Activated T-cell treated with anti-CD3 and anti-CD28 coated beads, Interleukin-2, amount 50 U/mL, for 24 hours (primary cell): Measurements from ENCODE around the gene CCDC97.

ENCODE experiments used
- DNase-seq: peaks from one replicate; pipeline ENCODE4 v3.0.0-alpha.2; 2020
- H3K27ac Mint-ChIP-seq: 2 replicates; pipeline ENCODE4 v1.8.0; 2020; ENCODE audit warnings: mild to moderate bottlenecking, mixed read lengths
- H3K27me3 Mint-ChIP-seq: 2 replicates; pipeline ENCODE4 v1.8.0; 2020; ENCODE audit warnings: mixed read lengths
- H3K36me3 Mint-ChIP-seq: 2 replicates; pipeline ENCODE4 v1.8.0; 2020; ENCODE audit warnings: low read depth, mixed read lengths
- H3K4me1 Mint-ChIP-seq: 2 replicates; pipeline ENCODE4 v1.8.0; 2020; ENCODE audit warnings: low read depth, mixed read lengths
- H3K4me3 Mint-ChIP-seq: 2 replicates; pipeline ENCODE4 v1.8.0; 2020; ENCODE audit warnings: mild to moderate bottlenecking, moderate library complexity, mixed read lengths
- H3K9me3 Mint-ChIP-seq: 2 replicates; pipeline ENCODE4 v1.8.0; 2020; ENCODE audit warnings: mixed read lengths

Gene CCDC97

DNA sequence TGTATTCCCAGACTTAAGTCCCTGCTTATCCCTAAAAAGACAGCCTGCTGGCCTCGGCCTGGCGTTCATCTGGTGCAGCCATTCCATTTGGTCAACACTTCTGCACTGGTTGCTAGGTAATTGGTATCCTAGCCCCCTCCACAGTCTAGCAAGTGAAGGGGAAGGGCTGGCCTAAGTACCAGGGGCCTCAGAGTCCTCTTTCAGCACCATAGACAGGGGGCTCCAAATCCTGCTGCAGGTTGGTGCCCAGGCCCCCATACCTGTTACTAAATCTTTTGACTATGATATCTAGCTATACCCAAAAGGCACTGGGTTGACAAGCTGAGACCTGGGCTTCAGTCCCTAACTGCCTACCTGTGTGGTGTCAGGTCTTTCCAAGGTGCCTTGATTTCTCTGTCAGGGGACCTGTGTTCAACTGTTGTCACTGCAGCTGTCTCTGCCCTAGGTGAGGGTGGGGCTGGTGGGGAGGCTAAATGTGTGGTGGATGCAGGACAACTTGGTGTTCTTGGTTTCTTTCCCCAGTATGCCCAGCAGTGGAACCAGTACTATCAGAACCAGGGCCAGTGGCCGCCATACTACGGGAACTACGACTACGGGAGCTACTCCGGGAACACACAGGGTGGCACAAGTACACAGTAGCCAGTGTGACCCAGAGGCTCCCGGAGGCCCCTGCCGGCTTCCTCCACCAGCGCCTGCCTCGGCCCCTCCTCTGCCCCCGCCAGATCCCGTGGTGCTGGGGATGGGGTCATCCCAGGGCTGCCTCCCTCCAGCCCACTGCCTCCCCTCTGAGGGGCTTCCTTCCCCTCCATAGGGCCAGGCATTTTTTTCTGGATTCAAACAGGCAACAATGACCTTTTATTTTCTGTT lies 3.8 kb upstream of the CCDC97 start:
- no peaks in the 10 kb centered on the region for H3K27me3 Mint-ChIP-seq
- peak overlapping the region; percentile 99 for H3K27ac Mint-ChIP-seq
- no peak for DNase-seq
- peaks cover 90% of the 10 kb centered on the region for H3K36me3 Mint-ChIP-seq
- H3K9me3 Mint-ChIP-seq = no peaks in the 10 kb centered on the region
- peak overlapping the region; percentile 52 for H3K4me3 Mint-ChIP-seq
- peaks cover 89% of the 10 kb centered on the region for H3K4me1 Mint-ChIP-seq

DNA sequence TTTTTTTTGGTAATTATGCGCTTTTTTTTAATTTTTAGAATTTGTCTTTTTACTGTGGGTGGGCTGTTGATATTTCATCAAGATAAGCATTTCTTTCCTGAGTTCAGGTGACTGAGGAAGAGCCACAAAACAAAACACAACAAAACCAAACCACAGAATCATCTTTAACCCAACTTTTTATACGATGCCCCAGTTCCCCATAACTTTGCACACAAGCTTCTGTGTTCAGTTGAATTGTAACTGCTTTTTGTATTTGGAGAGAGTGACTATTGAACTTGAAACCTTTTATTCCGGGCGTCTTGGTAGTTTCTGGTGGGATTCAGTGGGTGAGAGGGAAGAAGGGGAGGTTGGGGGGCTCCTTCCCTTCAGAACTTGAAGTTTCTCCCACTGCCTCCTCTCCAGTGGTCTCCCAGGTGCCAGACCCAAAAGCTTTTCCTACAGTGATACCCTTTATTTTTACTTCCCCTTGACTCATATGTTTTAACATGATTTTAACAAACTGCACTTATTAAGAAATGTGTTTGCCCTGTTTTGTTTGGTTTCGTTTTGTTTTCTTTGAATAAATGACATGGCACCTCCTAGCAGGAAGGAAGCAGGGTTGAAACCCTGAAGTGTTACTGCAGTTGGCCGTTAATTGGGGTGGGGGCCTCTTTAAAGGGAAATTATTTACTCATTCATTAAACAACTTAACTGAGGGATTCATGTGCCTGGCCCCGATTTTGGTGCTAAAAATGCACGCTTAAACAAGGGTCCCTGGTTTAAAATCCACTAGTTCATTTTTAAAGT lies 2.7 kb upstream of the CCDC97 start:
- peaks cover 89% of the 10 kb centered on the region for H3K4me1 Mint-ChIP-seq
- H3K4me3 Mint-ChIP-seq = peak overlapping the region; percentile 52
- H3K9me3 Mint-ChIP-seq = no peaks in the 10 kb centered on the region
- peaks cover 88% of the 10 kb centered on the region for H3K36me3 Mint-ChIP-seq
- H3K27me3 Mint-ChIP-seq = no peaks in the 10 kb centered on the region
- H3K27ac Mint-ChIP-seq = peak overlapping the region; percentile 99
- DNase-seq = no peak

DNA sequence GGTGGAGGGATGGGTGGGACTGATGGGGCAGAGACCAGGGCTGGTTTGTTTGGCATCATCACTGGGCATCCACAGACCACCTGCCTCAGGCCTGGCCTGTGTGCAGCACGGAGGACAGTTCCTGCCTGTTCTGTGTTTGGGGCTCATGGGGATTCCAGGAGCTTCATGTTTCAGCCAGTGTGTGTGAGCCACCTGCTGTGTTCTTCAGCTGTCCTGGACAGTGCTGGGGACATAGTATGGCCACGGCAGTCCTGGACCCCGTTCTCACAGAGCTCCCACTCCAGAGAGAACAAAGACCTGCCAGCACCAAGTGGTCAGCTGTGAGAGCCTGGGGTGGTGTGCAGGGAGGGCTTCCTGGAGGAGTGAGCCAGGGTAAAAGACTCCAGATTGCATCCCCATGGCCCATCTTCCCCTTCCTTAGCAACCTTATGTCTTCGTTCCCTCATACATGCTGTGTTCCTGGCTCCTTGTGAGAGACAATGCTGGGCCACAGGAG lies 2.0 kb upstream of the CCDC97 start:
- Mint-ChIP-seq H3K36me3 (peaks cover 88% of the 10 kb centered on the region), H3K4me3 (peak overlapping the region; percentile 96), H3K4me1 (peaks cover 87% of the 10 kb centered on the region), H3K27me3 (no peaks in the 10 kb centered on the region), H3K27ac (peak overlapping the region; percentile 99), H3K9me3 (no peaks in the 10 kb centered on the region)
- DNase-seq = no peak

DNA sequence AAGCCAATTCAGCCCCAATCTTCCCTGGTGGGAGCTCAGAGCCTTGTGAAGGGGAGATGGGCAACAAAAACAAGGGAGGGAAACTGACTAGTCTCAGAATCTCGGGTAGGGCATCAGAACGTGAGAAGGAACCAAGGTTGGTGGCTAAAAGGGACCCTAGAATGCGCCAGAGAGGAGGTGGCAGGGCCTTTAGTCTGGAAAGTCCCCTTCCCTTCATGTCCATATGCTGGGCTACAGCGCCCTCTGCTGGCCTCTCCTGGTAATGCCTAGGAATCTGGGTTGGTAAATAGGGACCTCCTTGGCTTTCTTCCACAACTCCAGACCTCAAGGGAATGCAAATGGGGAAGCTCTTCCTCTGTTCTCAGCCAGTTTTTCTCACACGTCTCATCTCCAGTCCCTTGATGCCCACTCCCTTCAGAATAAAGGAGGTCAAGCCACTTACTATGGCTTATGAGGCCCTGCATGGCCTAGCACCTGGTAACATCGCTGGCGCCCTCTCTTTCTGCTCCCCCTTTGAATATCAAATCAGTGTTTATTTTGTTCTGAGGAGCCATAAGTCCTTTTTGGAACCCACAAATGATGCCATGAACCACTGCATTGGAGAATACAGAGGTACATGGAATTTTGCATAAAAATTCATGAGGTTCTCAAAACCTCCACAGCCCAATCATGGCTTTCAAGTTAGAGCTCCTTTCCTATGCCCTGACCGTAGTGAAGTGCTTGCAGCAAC lies 1.4 kb upstream of the CCDC97 start:
- Mint-ChIP-seq H3K36me3 (peaks cover 88% of the 10 kb centered on the region), H3K27me3 (no peaks in the 10 kb centered on the region)
- DNase-seq = peak; percentile 97

DNA sequence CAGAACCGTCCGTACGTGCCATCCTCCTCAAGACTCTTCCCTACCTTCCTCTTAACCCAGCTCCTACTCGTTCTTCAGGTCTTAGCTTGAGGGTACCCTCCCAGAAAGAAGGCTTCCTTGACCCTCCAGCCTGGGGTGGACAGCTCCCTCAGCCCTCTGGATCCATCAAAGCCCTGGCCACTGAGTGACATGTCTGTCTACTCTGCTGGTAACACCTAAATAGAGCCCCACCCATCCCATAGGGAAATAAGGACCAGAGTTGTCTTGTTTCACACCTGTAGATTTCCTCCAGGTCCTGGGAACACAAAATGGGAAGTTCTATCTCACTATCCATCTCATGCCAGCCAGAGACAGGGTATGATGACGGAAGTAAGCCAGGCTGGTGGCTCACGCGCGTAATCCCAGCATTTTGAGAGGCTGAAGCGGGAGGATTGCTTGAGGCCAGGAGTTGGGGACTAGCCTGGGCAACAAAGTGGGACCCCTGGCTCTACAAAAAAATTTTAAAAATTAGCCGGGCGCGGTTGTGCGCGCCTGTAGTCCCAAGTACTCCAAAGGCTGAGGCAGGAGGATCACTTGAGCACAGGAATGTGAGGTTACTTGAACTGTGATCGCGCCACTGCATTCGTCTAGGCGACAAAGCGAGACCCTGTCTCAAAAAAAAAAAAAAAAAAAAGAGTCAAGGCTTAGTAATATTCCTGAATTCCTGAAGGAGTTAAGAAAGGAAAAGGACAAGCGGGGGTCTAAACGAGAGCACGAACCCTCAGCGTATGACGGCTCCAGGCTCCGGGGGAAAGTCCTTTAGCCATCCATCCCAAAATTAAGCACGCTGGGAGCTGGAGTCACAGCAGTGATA lies 566 bp upstream of the CCDC97 start:
- H3K9me3 Mint-ChIP-seq = no peaks in the 10 kb centered on the region
- H3K27me3 Mint-ChIP-seq = no peaks in the 10 kb centered on the region
- H3K36me3 Mint-ChIP-seq = peaks cover 88% of the 10 kb centered on the region
- DNase-seq = no peak
- peak overlapping the region; percentile 96 for H3K4me3 Mint-ChIP-seq
- peaks cover 81% of the 10 kb centered on the region for H3K4me1 Mint-ChIP-seq
- H3K27ac Mint-ChIP-seq = peak overlapping the region; percentile 99

More for the DNA sequence above, 1.4 kb upstream of the CCDC97 start:
- Mint-ChIP-seq H3K4me3 (peak overlapping the region; percentile 96), H3K9me3 (no peaks in the 10 kb centered on the region), H3K4me1 (peaks cover 87% of the 10 kb centered on the region), H3K27ac (peak overlapping the region; percentile 99)

DNA sequence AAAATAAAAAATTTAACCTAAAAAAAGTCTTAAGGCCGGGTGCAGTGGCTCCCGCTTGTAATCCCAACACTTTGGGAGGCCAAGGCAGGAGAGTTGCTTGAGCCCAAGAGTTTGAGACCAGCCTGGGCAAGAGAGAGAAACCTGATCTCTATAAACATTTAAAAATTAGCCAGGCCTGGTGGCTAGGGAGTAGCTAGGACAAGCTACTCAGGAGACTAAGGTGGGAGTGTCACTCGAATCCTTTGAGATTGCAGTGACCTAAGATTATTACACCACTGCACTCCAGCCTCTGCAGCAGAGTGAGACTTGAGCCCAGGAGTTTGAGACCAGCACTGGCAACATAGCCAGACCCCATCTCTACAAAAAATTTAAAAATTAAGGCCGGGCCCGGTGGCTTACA lies 1.1 kb downstream of the CCDC97 start:
- H3K27ac Mint-ChIP-seq = peak overlapping the region; percentile 99
- H3K36me3 Mint-ChIP-seq = peaks cover 79% of the 10 kb centered on the region
- H3K9me3 Mint-ChIP-seq = no peaks in the 10 kb centered on the region
- H3K27me3 Mint-ChIP-seq = no peaks in the 10 kb centered on the region
- peak overlapping the region; percentile 96 for H3K4me3 Mint-ChIP-seq
- H3K4me1 Mint-ChIP-seq = peaks cover 69% of the 10 kb centered on the region
- DNase-seq = no peak

DNA sequence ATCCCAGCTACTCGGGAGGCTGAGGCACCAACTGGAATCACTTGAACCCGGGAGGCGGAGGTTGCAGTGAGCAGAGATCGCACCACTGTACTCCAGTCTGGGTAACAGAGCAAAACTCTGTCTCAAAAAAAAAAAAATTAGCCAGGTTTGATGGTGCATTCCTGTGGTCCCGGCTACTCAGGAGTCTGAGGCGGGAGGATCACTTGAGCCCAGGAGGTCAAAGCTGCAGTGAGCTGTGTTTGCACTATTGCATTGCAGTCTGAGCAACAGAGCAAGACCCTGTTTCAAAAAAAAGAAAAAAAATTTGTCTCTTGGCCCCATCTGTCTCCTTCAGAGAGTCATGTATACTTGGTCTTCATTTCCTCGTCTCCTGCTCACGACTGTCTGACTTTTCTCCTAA lies 1.6 kb downstream of the CCDC97 start:
- DNase-seq = no peak
- Mint-ChIP-seq H3K36me3 (peaks cover 79% of the 10 kb centered on the region), H3K27ac (peak overlapping the region; percentile 99), H3K4me3 (peak overlapping the region; percentile 96), H3K9me3 (no peaks in the 10 kb centered on the region), H3K4me1 (peaks cover 64% of the 10 kb centered on the region), H3K27me3 (no peaks in the 10 kb centered on the region)

DNA sequence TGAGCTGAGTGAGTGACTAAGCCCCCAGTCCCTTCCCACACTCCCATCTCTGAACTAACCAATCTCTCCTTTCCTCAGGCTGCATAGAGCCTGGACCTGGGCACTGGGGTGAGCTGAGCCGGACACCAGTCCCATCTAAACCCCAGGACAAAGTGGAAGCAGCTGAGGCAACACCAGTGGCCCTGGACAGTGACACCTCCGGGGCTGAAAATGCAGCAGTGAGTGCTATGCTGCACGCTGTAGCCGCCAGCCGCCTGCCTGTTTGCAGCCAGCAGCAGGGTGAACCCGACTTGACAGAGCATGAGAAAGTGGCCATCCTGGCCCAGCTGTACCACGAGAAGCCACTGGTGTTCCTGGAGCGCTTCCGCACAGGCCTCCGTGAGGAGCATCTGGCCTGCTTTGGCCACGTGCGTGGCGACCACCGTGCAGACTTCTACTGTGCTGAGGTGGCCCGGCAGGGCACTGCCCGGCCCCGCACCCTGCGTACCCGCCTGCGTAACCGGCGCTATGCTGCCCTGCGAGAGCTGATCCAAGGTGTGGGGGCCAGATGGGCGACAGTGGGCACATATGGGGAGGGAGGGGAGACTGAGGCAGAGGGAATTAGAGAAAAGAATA lies 6.4 kb downstream of the CCDC97 start:
- peak overlapping the region; percentile 30 for H3K27ac Mint-ChIP-seq
- no peak overlapping the region for H3K4me3 Mint-ChIP-seq
- DNase-seq = no peak
- peaks cover 32% of the 10 kb centered on the region for H3K4me1 Mint-ChIP-seq
- peaks cover 88% of the 10 kb centered on the region for H3K36me3 Mint-ChIP-seq
- no peaks in the 10 kb centered on the region for H3K9me3 Mint-ChIP-seq
- H3K27me3 Mint-ChIP-seq = no peaks in the 10 kb centered on the region

DNA sequence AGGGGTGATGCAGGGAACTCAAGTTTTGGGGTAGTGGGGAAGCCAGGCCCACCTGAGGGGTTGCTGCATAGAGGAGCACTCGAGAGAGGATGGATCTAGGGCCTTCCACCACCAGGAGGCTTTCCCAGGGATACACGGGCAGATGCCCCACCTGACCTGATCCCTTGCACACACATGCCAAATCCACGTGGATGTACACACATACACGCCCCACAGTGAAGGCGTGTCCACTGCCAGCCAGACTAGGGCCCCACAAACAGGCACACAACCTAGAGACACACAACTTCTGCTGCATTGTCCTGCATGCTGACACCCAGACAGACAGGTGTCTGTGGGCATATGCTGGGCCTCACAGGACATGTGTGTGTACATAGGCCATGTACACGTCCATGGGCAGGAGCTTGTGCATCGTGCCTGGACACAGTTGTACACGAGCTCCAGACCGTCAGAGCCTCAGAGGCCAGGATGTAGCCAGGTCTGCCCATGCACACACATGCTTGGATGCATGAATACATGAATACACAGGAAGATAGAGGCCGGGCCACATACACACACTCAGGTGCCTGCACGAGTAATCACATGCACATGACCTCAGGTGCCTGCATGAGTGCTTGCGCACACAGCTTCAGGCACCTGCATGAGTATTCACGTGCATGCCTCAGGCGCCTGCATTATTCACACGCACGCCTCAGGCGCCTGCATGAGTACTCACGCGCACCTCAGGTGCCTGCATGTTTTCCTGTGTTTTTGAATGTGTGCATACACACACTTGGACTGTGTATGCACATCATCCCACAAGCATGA lies 8.9 kb downstream of the CCDC97 start:
- Mint-ChIP-seq H3K4me1 (peaks cover 31% of the 10 kb centered on the region), H3K36me3 (peaks cover 87% of the 10 kb centered on the region), H3K27me3 (no peaks in the 10 kb centered on the region), H3K9me3 (no peaks in the 10 kb centered on the region), H3K4me3 (no peak overlapping the region), H3K27ac (peak overlapping the region; percentile 87)
- no peak for DNase-seq

DNA sequence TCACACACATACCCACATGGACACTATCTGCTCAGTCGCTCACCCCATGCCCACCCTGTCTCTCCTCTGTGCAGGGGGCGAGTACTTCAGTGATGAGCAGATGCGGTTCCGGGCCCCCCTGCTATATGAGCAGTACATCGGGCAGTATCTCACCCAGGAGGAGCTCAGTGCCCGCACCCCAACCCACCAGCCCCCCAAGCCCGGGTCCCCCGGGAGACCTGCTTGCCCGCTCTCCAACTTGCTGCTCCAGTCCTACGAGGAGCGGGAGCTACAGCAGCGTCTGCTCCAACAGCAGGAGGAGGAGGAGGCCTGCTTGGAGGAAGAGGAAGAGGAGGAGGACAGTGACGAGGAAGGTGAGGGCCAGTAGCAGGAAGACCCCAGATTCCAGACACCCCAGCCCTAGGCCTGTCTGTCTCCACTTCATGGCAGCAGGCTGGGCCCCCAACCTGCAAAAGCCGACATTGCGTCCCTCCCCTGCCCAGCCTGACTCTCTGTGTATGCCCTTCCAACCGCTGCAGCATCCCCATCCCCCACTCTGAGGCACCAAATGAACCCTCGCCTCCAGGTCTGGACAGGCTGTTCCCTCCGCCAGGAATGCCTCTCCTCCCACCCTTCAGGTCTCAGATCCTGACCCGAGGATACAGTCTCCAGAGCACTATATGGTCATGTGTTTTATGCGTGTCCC lies 9.7 kb downstream of the CCDC97 start:
- H3K27me3 Mint-ChIP-seq = no peaks in the 10 kb centered on the region
- no peak for DNase-seq
- no peak overlapping the region for H3K4me3 Mint-ChIP-seq
- peaks cover 87% of the 10 kb centered on the region for H3K36me3 Mint-ChIP-seq
- H3K9me3 Mint-ChIP-seq = no peaks in the 10 kb centered on the region
- peak overlapping the region; percentile 87 for H3K27ac Mint-ChIP-seq
- H3K4me1 Mint-ChIP-seq = peaks cover 34% of the 10 kb centered on the region

DNA sequence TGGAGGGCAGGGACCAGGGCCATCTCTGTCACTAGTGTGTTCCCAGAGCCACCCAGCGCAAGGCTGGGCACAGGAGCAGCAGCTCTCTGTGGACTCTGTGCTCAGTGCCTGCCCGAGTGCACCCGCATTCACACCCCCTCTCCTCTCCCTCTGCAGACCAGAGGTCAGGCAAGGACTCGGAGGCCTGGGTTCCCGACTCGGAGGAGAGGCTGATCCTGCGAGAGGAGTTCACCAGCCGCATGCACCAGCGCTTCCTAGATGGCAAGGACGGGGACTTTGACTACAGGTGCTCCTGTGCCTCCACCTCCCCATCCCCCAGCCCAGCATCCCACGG lies 10.2 kb downstream of the CCDC97 start:
- H3K27ac Mint-ChIP-seq = peak overlapping the region; percentile 87
- H3K4me1 Mint-ChIP-seq = peaks cover 38% of the 10 kb centered on the region

DNA sequence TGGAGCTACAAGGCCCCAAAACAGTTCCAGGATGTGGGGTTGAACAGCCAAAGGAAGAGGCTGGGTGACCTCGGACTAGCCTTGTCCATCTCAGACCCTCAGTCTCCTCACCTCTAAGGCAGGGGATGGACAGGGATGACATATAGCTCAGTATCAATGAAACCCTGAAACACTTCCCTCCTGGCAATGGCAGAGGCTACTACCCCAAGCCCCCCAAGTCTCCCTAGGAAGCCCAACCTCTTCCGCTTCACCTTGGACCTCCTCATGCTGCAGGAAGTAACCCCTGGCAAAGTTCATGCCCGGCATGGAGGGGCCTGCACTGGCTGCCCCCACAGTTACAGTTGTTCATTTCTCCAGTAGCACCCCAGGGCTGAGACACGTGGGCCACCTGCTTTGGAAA lies 10.6 kb downstream of the CCDC97 start:
- H3K27ac Mint-ChIP-seq = peak overlapping the region; percentile 87
- no peak for DNase-seq
- peaks cover 43% of the 10 kb centered on the region for H3K4me1 Mint-ChIP-seq
- H3K27me3 Mint-ChIP-seq = no peaks in the 10 kb centered on the region
- no peaks in the 10 kb centered on the region for H3K9me3 Mint-ChIP-seq
- no peak overlapping the region for H3K4me3 Mint-ChIP-seq
- peaks cover 91% of the 10 kb centered on the region for H3K36me3 Mint-ChIP-seq

More for the DNA sequence above, 10.2 kb downstream of the CCDC97 start:
- DNase-seq = no peak
- peaks cover 89% of the 10 kb centered on the region for H3K36me3 Mint-ChIP-seq
- H3K27me3 Mint-ChIP-seq = no peaks in the 10 kb centered on the region
- H3K4me3 Mint-ChIP-seq = no peak overlapping the region
- H3K9me3 Mint-ChIP-seq = no peaks in the 10 kb centered on the region
